ENCODE data around the gene UGGT2.

UGGT2 gene

DNA sequence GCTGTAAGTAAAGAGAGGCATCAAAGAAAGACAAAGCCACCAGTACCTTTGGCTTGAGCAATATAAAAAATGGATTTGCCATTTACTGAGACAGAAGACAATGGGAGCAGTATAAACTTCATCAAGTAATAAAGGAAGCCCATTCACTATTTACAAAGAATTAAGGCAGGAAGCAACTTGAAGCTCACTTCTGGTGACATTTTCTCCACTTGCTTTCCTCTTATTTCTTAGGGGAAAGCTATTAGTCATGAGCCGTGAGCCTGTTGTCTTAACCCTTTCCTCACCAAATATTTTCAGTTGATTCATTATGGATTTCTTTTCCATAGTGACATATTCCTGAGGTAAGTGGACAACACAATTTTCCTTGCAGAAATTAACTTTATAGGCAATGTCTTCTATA lies 219.5 kb downstream of the UGGT2 start:
- Mint-ChIP-seq H3K27me3 (ENCODE audit: low read depth, poor library complexity) (no peaks in the 10 kb centered on the region), H3K36me3 (ENCODE audit: low read depth) (peaks cover 53% of the 10 kb centered on the region), H3K27ac (no peak overlapping the region), H3K4me1 (peaks cover 14% of the 10 kb centered on the region), H3K4me3 (no peak overlapping the region), H3K9me3 (peaks cover 38% of the 10 kb centered on the region)
- no peak for DNase-seq
- TF ChIP-seq, protein P1, sequence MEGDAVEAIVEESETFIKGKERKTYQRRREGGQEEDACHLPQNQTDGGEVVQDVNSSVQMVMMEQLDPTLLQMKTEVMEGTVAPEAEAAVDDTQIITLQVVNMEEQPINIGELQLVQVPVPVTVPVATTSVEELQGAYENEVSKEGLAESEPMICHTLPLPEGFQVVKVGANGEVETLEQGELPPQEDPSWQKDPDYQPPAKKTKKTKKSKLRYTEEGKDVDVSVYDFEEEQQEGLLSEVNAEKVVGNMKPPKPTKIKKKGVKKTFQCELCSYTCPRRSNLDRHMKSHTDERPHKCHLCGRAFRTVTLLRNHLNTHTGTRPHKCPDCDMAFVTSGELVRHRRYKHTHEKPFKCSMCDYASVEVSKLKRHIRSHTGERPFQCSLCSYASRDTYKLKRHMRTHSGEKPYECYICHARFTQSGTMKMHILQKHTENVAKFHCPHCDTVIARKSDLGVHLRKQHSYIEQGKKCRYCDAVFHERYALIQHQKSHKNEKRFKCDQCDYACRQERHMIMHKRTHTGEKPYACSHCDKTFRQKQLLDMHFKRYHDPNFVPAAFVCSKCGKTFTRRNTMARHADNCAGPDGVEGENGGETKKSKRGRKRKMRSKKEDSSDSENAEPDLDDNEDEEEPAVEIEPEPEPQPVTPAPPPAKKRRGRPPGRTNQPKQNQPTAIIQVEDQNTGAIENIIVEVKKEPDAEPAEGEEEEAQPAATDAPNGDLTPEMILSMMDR (IDR thresholded peaks at IDR 0.05) = no peak

DNA sequence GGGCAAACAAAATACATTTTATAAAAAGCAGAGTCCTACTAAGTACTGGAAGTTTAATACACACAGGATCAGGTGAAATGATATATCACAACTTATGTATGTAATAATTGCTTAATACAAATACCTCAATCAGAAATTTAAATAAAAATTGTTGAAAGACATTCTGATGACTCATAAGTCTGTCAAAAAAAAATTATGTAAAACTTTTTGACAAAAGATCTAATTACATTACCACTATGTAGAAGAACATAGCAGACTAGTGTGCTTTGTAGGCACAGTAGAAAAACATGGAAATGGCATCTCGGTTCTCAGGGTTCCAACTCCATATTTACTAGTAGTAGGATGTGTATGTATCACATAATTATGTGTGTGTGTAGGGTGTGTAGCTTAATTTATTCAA lies 220.1 kb downstream of the UGGT2 start:
- Mint-ChIP-seq H3K4me1 (peaks cover 14% of the 10 kb centered on the region), H3K27me3 (ENCODE audit: low read depth, poor library complexity) (no peaks in the 10 kb centered on the region), H3K4me3 (no peak overlapping the region), H3K27ac (no peak overlapping the region), H3K36me3 (ENCODE audit: low read depth) (peaks cover 53% of the 10 kb centered on the region), H3K9me3 (peaks cover 39% of the 10 kb centered on the region)
- DNase-seq = no peak
- TF ChIP-seq, protein P1 (IDR thresholded peaks at IDR 0.05) = no peak

DNA sequence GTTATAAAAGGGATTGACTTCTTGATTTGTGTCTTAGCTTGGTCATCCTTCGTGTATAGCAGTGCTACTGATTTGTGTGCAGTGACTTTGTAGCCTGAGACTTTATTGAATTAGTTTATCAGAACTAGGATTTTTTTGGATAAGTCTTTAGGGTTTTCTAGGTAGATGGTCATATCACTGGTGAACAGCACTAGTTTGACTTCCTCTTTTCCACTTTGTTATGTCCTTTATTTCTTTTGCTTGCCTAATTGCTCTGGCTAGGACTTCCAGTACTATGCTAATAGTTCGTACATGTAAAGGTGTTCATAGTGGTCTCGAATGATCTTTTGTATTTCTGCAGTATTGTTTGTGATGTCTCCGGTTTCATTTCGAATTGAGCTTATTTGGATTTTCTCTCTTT lies 230.9 kb downstream of the UGGT2 start:
- Mint-ChIP-seq H3K9me3 (peaks cover 36% of the 10 kb centered on the region), H3K4me1 (peaks cover 8% of the 10 kb centered on the region), H3K4me3 (no peak overlapping the region), H3K36me3 (ENCODE audit: low read depth) (peaks cover 68% of the 10 kb centered on the region), H3K27ac (no peak overlapping the region), H3K27me3 (ENCODE audit: low read depth, poor library complexity) (no peaks in the 10 kb centered on the region)
- no peak for DNase-seq
- TF ChIP-seq, protein P1 (IDR thresholded peaks at IDR 0.05) = no peak

DNA sequence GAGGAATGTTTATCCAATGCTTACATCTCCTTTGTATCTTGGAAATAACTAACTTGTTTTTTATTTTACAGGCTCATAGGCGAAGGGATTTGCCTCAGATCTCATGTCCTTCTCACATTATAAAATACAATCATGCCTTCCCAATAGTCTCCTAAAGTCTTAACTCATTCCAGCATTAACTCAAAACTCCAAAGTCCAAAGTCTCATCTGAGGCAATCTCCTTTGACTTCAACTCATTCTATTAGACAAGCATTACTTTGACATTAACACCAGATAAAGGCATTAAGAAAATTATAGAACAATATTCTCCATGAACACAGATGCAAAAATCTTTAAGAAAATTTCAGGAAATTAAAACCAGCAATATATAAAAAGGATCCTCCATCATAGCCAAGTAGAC lies 238.7 kb downstream of the UGGT2 start:
- H3K4me3 Mint-ChIP-seq = no peak overlapping the region
- peaks cover 19% of the 10 kb centered on the region for H3K9me3 Mint-ChIP-seq
- peaks cover 61% of the 10 kb centered on the region for H3K36me3 Mint-ChIP-seq (ENCODE audit: low read depth)
- DNase-seq = no peak
- TF ChIP-seq, protein P1 (IDR thresholded peaks at IDR 0.05) = no peak
- H3K4me1 Mint-ChIP-seq = peaks cover 8% of the 10 kb centered on the region
- H3K27me3 Mint-ChIP-seq (ENCODE audit: low read depth, poor library complexity) = no peaks in the 10 kb centered on the region
- H3K27ac Mint-ChIP-seq = no peak overlapping the region

DNA sequence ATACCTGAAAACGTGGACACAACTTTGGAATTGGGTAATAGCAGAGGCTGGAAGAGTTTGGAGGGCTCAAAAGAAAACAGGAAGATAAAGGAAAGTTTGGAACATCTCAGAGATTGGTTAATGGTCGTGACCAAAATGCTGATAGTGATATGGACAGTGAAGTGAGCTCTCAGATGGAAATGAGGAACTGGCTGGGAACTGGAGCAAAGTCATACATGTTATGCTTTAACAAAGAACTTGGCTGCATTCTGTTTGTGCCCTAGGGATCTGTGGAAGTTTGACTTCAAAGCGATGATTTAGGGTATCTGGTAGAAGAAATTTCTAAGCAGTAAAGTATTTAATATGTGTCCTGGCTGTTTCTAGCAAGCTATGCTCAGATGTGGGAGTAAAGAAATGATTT lies 240.1 kb downstream of the UGGT2 start:
- H3K36me3 Mint-ChIP-seq (ENCODE audit: low read depth) = peaks cover 74% of the 10 kb centered on the region
- H3K4me1 Mint-ChIP-seq = peaks cover 2% of the 10 kb centered on the region
- H3K27me3 Mint-ChIP-seq (ENCODE audit: low read depth, poor library complexity) = no peaks in the 10 kb centered on the region
- no peak overlapping the region for H3K27ac Mint-ChIP-seq
- H3K4me3 Mint-ChIP-seq = no peak overlapping the region
- H3K9me3 Mint-ChIP-seq = peaks cover 32% of the 10 kb centered on the region
- TF ChIP-seq, protein P1 (IDR thresholded peaks at IDR 0.05) = no peak
- no peak for DNase-seq

DNA sequence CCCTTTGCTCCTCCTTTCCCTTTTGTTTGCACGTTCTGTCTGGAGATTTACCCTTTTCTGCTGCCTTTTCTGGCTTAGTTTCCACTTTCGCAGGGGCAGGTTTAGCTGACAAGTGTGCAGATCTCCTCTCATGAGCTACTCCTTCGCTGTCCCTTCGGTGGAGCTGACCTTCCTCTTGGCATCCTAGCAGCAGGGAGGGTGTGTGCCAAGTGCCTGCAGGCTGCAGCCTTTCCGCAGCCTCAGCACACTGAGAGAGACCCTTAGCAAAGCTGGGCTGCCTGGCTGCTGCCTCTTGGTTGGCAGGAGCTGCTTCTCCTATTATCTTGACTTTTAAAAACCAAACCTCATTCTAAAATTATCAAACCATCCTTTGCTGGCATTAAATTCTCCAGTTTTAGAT lies 243.8 kb downstream of the UGGT2 start:
- H3K27me3 Mint-ChIP-seq (ENCODE audit: low read depth, poor library complexity) = no peaks in the 10 kb centered on the region
- DNase-seq = no peak
- H3K4me1 Mint-ChIP-seq = no peaks in the 10 kb centered on the region
- peaks cover 64% of the 10 kb centered on the region for H3K9me3 Mint-ChIP-seq
- H3K27ac Mint-ChIP-seq = no peak overlapping the region
- TF ChIP-seq, protein P1 (IDR thresholded peaks at IDR 0.05) = no peak
- H3K36me3 Mint-ChIP-seq (ENCODE audit: low read depth) = peaks cover 86% of the 10 kb centered on the region
- no peak overlapping the region for H3K4me3 Mint-ChIP-seq
